HEK293 (cell line): ENCODE measurements around the gene SORCS3.

Source experiments
- CTCF ChIA-PET: fragments of 350-600 bp; formaldehyde crosslinking; extraction: SDS; loops from one replicate; lab custom pipeline; 2021; ENCODE audit warnings: antibody characterized with exemption; lab: Yijun Ruan, JAX
- POLR2A ChIA-PET: fragments of 300-600 bp; formaldehyde crosslinking; extraction: SDS; loops from one replicate; lab custom pipeline; 2020; ENCODE audit warnings: antibody characterized with exemption, inconsistent platforms; lab: Yijun Ruan, JAX
- H3K27ac ChIP-seq: fragments of 200-500 bp; sonication (Bioruptor generic); 2 replicates; pipeline ENCODE4 v1.5.1; 2014; ENCODE audit warnings: low read depth, low read length, control low read depth, inconsistent platforms; ENCODE audit errors: extremely low read depth
- H3K36me3 ChIP-seq, 2 experiments: fragments of 200-500 bp in 1 of 2; sonication (Bioruptor generic) in 1 of 2; 1 replicate in 1 of 2; 2 replicates in 1 of 2; pipeline ENCODE4 v1.5.1; 2014 to 2017; ENCODE audit warnings: inconsistent platforms in 2 of 2, low read length in 2 of 2; ENCODE audit not compliant: control insufficient read depth in 2 of 2, insufficient read depth in 1 of 2
- H3K4me1 ChIP-seq: fragments of 200-500 bp; sonication (Bioruptor generic); 2 replicates; pipeline ENCODE4 v1.5.1; 2014; ENCODE audit warnings: mild to moderate bottlenecking, low read length, inconsistent platforms; ENCODE audit not compliant: control insufficient read depth, insufficient read depth
- H3K4me3 ChIP-seq: 2 replicates; pipeline ENCODE4 v1.5.1; 2011; ENCODE audit warnings: low read depth, mild to moderate bottlenecking, control low read depth, low read length, moderate library complexity
- H3K9me3 ChIP-seq: fragments of 200-500 bp; sonication (Bioruptor generic); 2 replicates; pipeline ENCODE4 v1.5.1; 2014; ENCODE audit warnings: low read depth, low read length, inconsistent platforms; ENCODE audit not compliant: control insufficient read depth, insufficient read depth
- BCL11A ChIP-seq: fragments of 450-650 bp; formaldehyde crosslinking; IDR thresholded peaks from 2 replicates; pipeline ENCODE4 v1.5.1; 2016; ENCODE audit warnings: low read depth, missing biosample characterization, missing genetic modification characterization
- KLF1 ChIP-seq: fragments of 450-650 bp; formaldehyde crosslinking; IDR thresholded peaks from 2 replicates; pipeline ENCODE4 v1.5.1; 2016; ENCODE audit warnings: missing biosample characterization, missing genetic modification characterization
- MYNN ChIP-seq: fragments of 450-650 bp; formaldehyde crosslinking; IDR thresholded peaks from 2 replicates; pipeline ENCODE4 v1.5.1; 2016; ENCODE audit warnings: missing biosample characterization, missing genetic modification characterization, borderline replicate concordance
- PRDM1 ChIP-seq: fragments of 450-650 bp; formaldehyde crosslinking; IDR thresholded peaks from 2 replicates; pipeline ENCODE4; 2016; ENCODE audit warnings: missing biosample characterization, missing genetic modification characterization
- TRIM28 ChIP-seq: IDR thresholded peaks from 2 replicates; pipeline ENCODE4 v1.6.1; 2011; ENCODE audit warnings: low read length, control low read depth, borderline replicate concordance
- ZBTB7A ChIP-seq: fragments of 450-650 bp; formaldehyde crosslinking; IDR thresholded peaks from 2 replicates; pipeline ENCODE4 v1.5.1; 2016; ENCODE audit warnings: low read depth, missing biosample characterization, missing genetic modification characterization
- ZNF112 ChIP-seq: fragments of 450-650 bp; formaldehyde crosslinking; IDR thresholded peaks from 2 replicates; pipeline ENCODE4 v1.5.0; 2017; ENCODE audit warnings: missing biosample characterization, missing genetic modification characterization
- ZNF140 ChIP-seq: fragments of 450-650 bp; formaldehyde crosslinking; IDR thresholded peaks from 2 replicates; pipeline ENCODE4 v1.5.1; 2016; ENCODE audit warnings: missing biosample characterization, missing genetic modification characterization
- ZNF169 ChIP-seq: fragments of 450-650 bp; formaldehyde crosslinking; IDR thresholded peaks from 2 replicates; pipeline ENCODE4 v1.5.1; 2016; ENCODE audit warnings: missing biosample characterization, missing genetic modification characterization
- ZNF24 ChIP-seq: fragments of 450-650 bp; formaldehyde crosslinking; IDR thresholded peaks from 2 replicates; pipeline ENCODE4 v1.5.1; 2016; ENCODE audit warnings: missing biosample characterization, missing genetic modification characterization
- ZNF354C ChIP-seq: fragments of 450-650 bp; formaldehyde crosslinking; IDR thresholded peaks from 2 replicates; pipeline ENCODE4 v1.5.1; 2016; ENCODE audit warnings: missing biosample characterization, missing genetic modification characterization, low read depth, borderline replicate concordance
- ZNF416 ChIP-seq: fragments of 450-650 bp; formaldehyde crosslinking; IDR thresholded peaks from 2 replicates; pipeline ENCODE4 v1.5.1; 2016; ENCODE audit warnings: missing biosample characterization, missing genetic modification characterization
- ZNF433 ChIP-seq: fragments of 450-650 bp; formaldehyde crosslinking; IDR thresholded peaks from 2 replicates; pipeline ENCODE4 v1.5.1; 2016; ENCODE audit warnings: missing biosample characterization, missing genetic modification characterization, low read depth
- ZNF549 ChIP-seq: fragments of 450-650 bp; IDR thresholded peaks from 2 replicates; pipeline ENCODE4 v1.5.1; 2018; ENCODE audit warnings: missing biosample characterization, missing genetic modification characterization, mild to moderate bottlenecking, inconsistent platforms, moderate library complexity
- ZNF555 ChIP-seq: fragments of 450-650 bp; formaldehyde crosslinking; conservative IDR thresholded peaks from 2 replicates; pipeline ENCODE4 v1.5.1; 2017; ENCODE audit warnings: missing biosample characterization, mild to moderate bottlenecking, missing genetic modification characterization, inconsistent platforms
- ZNF585B ChIP-seq: fragments of 450-650 bp; formaldehyde crosslinking; IDR thresholded peaks from 2 replicates; pipeline ENCODE4 v1.5.1; 2016; ENCODE audit warnings: missing biosample characterization, missing genetic modification characterization
- ZNF600 ChIP-seq: fragments of 450-650 bp; formaldehyde crosslinking; IDR thresholded peaks from 2 replicates; pipeline ENCODE4 v1.5.1; 2016; ENCODE audit warnings: missing biosample characterization, missing genetic modification characterization
- ZNF623 ChIP-seq: fragments of 450-650 bp; formaldehyde crosslinking; IDR thresholded peaks from 2 replicates; pipeline ENCODE4 v1.5.1; 2016; ENCODE audit warnings: missing biosample characterization, missing genetic modification characterization
- ZNF677 ChIP-seq: fragments of 450-650 bp; IDR thresholded peaks from 2 replicates; pipeline ENCODE4 v1.5.0; 2018; ENCODE audit warnings: missing biosample characterization, mild to moderate bottlenecking, missing genetic modification characterization, moderate library complexity
- ZNF768 ChIP-seq: fragments of 450-650 bp; formaldehyde crosslinking; IDR thresholded peaks from 2 replicates; pipeline ENCODE4 v1.5.1; 2018; ENCODE audit warnings: missing biosample characterization, mild to moderate bottlenecking, missing genetic modification characterization
- ZNF830 ChIP-seq: fragments of 450-650 bp; IDR thresholded peaks from 2 replicates; pipeline ENCODE4 v1.5.0; 2018; ENCODE audit warnings: missing biosample characterization, missing genetic modification characterization, low read depth, mild to moderate bottlenecking, moderate library complexity
- ZNF843 ChIP-seq: fragments of 450-650 bp; formaldehyde crosslinking; IDR thresholded peaks from 2 replicates; pipeline ENCODE4 v1.5.1; 2016; ENCODE audit warnings: missing biosample characterization, missing genetic modification characterization
- TF ChIP-seq, protein P1 (sequence below): fragments of 450-650 bp; formaldehyde crosslinking; IDR thresholded peaks from 2 replicates; pipeline ENCODE4 v1.5.1; 2016; ENCODE audit warnings: missing biosample characterization, missing genetic modification characterization
- TF ChIP-seq, protein P2 (sequence below): fragments of 450-650 bp; formaldehyde crosslinking; IDR thresholded peaks from 2 replicates; pipeline ENCODE4 v1.5.1; 2016; ENCODE audit warnings: missing biosample characterization, missing genetic modification characterization
- TF ChIP-seq, protein P3 (sequence below): fragments of 450-650 bp; formaldehyde crosslinking; IDR thresholded peaks from 2 replicates; pipeline ENCODE4 v1.5.1; 2016; ENCODE audit warnings: missing biosample characterization, missing genetic modification characterization

The SORCS3 gene

DNA sequence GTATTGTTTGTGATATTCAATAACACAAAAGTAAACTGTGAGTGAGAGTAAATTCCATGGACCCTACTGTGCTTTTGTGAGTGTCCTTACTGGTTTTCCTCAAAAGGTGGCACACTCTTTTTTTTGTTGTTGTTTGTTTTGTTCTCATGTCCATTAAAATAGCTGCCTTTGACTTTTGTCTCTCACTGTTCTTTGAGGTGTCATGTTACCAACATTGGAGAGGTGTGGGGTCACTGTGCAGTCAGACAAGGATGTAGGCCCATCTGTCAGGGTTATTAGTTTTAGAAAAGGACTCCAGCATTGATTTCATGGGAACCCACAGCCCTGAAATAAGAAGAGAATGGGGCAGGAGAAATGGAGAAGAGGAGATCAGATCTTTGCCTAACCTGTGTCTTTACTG is 383.1 kb downstream of the SORCS3 start:
- POLR2A ChIA-PET, result no interaction called here

DNA sequence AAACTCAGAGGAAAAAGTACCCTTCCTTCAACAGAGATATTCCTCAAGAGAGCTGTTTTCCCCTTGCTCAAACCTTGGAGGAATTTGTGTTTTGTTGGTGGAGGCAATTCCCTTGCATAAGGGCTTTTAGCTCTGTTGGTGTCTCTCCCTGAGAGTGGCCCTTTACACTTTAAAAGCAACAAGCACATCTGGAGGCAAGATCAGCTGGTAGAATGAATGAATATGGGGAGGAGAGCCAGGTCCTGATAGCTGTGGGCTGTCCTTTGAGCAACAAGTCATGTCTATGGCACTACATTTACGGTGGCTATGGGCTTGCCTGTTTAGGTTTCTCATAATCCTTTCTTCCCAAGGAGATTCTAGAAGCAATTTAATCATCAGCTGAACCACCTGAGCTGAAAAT is 384.0 kb downstream of the SORCS3 start:
- ChIA-PET POLR2A (no interaction called here), CTCF (no interaction called here)
- no peaks in the 10 kb centered on the region for H3K4me1 ChIP-seq
- H3K9me3 ChIP-seq, result no peaks in the 10 kb centered on the region
- TF ChIP-seq, protein P1, sequence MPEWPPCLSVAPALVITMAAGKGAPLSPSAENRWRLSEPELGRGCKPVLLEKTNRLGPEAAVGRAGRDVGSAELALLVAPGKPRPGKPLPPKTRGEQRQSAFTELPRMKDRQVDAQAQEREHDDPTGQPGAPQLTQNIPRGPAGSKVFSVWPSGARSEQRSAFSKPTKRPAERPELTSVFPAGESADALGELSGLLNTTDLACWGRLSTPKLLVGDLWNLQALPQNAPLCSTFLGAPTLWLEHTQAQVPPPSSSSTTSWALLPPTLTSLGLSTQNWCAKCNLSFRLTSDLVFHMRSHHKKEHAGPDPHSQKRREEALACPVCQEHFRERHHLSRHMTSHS, result no peak
- TF ChIP-seq ZNF416 (no peak), ZNF555 (no peak), MYNN (tag by site-specific recombination) (no peak), ZNF24 (no peak), ZNF140 (tag by site-specific recombination) (no peak), ZNF354C (tag by site-specific recombination) (no peak), ZNF585B (tag by site-specific recombination) (no peak), TRIM28 (no peak), KLF1 (tag by site-specific recombination) (no peak), PRDM1 (tag by site-specific recombination) (no peak), ZNF433 (tag by site-specific recombination) (no peak), ZNF768 (tag by site-specific recombination) (no peak), ZNF549 (tag by site-specific recombination) (no peak), ZNF677 (tag by site-specific recombination) (no peak), ZBTB7A (tag by site-specific recombination) (no peak)
- TF ChIP-seq, protein P2, sequence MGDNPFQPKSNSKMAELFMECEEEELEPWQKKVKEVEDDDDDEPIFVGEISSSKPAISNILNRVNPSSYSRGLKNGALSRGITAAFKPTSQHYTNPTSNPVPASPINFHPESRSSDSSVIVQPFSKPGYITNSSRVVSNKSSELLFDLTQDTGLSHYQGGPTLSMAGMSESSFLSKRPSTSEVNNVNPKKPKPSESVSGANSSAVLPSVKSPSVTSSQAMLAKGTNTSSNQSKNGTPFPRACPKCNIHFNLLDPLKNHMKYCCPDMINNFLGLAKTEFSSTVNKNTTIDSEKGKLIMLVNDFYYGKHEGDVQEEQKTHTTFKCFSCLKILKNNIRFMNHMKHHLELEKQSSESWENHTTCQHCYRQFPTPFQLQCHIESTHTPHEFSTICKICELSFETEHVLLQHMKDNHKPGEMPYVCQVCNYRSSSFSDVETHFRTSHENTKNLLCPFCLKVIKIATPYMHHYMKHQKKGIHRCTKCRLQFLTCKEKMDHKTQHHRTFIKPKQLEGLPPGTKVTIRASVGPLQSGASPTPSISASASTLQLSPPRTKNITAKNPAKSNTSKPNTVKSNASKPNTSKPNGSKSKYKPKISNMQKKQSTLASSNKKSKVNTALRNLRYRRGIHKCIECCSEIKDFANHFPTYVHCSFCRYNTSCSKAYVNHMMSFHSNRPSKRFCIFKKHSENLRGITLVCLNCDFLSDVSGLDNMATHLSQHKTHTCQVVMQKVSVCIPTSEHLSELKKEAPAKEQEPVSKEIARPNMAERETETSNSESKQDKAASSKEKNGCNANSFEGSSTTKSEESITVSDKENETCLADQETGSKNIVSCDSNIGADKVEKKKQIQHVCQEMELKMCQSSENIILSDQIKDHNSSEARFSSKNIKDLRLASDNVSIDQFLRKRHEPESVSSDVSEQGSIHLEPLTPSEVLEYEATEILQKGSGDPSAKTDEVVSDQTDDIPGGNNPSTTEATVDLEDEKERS (tag by site-specific recombination), result no peak
- H3K36me3 ChIP-seq, result no peaks in the 10 kb centered on the region
- no peak overlapping the region for H3K4me3 ChIP-seq
- no peak overlapping the region for H3K27ac ChIP-seq

More for the DNA sequence above, 383.1 kb downstream of the SORCS3 start:
- H3K4me1 ChIP-seq, result no peaks in the 10 kb centered on the region
- no peak overlapping the region for H3K27ac ChIP-seq
- TF ChIP-seq ZNF843 (tag by site-specific recombination) (no peak), ZNF169 (no peak), ZNF112 (tag by site-specific recombination) (no peak), BCL11A (tag by site-specific recombination) (no peak)
- no peak overlapping the region for H3K4me3 ChIP-seq
- H3K9me3 ChIP-seq, result no peaks in the 10 kb centered on the region
- CTCF ChIA-PET, result no interaction called here
- H3K36me3 ChIP-seq, result no peaks in the 10 kb centered on the region

DNA sequence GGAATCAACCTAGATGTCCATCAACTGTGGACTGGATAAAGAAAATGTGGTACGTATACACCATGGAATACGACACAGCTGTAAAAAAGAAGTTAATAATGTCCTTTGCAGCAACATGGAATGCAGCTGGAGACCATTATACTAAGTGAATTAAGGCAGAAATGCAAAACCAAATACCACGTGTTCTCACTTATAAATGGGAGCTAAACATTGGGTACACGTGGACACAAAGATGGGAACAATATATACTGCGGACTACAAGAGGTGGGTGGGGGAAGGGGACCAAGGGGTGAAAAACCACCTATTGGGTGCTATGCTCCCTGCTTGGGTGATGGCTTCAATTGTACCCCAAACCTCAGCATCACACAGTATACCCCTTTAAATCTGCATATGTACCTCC is 385.5 kb downstream of the SORCS3 start:
- H3K36me3 ChIP-seq, result no peaks in the 10 kb centered on the region
- no peak for TF ChIP-seq ZNF830
- TF ChIP-seq ZNF600, result no peak
- TF ChIP-seq ZNF623 (tag by site-specific recombination), result no peak
- TF ChIP-seq, protein P3, sequence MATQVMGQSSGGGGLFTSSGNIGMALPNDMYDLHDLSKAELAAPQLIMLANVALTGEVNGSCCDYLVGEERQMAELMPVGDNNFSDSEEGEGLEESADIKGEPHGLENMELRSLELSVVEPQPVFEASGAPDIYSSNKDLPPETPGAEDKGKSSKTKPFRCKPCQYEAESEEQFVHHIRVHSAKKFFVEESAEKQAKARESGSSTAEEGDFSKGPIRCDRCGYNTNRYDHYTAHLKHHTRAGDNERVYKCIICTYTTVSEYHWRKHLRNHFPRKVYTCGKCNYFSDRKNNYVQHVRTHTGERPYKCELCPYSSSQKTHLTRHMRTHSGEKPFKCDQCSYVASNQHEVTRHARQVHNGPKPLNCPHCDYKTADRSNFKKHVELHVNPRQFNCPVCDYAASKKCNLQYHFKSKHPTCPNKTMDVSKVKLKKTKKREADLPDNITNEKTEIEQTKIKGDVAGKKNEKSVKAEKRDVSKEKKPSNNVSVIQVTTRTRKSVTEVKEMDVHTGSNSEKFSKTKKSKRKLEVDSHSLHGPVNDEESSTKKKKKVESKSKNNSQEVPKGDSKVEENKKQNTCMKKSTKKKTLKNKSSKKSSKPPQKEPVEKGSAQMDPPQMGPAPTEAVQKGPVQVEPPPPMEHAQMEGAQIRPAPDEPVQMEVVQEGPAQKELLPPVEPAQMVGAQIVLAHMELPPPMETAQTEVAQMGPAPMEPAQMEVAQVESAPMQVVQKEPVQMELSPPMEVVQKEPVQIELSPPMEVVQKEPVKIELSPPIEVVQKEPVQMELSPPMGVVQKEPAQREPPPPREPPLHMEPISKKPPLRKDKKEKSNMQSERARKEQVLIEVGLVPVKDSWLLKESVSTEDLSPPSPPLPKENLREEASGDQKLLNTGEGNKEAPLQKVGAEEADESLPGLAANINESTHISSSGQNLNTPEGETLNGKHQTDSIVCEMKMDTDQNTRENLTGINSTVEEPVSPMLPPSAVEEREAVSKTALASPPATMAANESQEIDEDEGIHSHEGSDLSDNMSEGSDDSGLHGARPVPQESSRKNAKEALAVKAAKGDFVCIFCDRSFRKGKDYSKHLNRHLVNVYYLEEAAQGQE (tag by site-specific recombination), result no peak
- H3K27ac ChIP-seq, result no peak overlapping the region
- H3K4me3 ChIP-seq, result no peak overlapping the region
- ChIA-PET POLR2A (no interaction called here), CTCF (no interaction called here)
- H3K9me3 ChIP-seq, result no peaks in the 10 kb centered on the region
- no peaks in the 10 kb centered on the region for H3K4me1 ChIP-seq
